SHP77 (cell line): ENCODE results near the gene NUP93.

Experiments
- DNase-seq, 2 experiments: peaks; one replicate each; lab custom pipeline; 2025; lab: John Stamatoyannopoulos, UW

NUP93 gene

DNA sequence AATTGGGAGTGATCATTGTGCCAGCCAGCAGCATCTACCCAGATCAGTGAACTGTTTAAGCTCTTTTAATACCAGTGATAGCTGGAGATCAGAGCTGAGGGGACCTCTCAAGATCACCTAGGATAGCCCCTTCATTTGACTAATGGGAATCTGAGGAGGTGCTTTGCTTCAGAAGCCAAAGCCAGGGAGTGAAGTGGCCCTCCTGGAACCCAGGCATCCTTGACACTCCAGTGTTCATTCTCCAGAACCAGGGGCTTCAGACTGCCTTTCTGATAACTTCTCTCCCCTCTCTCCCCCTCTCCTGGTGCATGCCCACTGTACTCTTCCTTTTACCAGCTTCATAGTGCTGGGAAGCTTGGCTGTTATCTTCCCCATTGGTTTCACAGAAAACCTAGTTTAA lies 87.1 kb downstream of the NUP93 start:
- DNase-seq, result no peak

DNA sequence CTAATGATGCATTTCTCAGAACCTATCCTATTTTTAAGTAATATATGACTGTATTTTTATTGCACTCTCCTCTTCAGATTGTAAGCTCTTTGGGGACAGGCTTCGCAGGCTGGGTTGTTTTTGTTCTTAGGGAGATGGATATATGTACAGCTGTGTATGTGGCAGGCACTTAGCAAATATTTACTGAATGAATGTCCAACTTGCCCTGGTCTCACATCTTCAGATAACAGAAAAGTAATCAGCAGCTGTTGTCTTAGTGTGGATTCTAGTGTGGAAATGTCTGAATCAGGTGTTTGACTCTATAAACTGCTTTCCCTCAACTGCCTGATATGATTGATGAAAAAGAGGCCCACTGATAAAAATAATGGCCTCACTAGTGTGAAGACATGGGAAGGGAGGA lies 88.0 kb downstream of the NUP93 start:
- DNase-seq, result no peak

DNA sequence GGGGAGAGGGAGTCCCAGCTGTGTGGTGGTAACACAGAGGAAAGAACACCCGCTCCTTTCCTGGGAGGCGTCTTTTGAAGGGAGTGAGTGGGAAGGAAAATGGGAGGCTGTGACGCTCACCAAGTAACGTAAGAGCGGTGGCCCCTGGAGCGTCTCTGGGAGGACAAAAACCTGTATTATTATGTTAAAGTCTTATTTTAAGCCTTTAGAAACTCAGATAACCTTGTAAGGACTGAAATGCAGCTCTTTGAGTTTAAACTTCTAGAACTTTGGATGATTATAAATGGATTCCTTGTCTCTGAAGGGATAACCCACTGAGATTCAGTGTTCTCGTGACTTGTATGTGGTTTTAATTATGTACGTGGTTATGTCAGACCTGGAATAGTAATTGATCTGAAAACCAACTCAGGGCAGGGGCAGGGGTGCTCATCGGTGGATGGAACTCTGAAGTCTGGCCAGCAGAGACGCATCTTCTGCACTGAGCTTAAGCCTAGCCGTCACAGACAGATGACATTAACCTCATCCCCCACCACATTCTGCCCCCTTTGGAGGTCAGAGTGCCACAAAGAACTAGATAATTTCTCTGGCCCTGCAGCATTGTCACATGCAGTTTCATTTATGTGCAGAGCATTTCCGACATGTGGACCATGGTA lies 93.3 kb downstream of the NUP93 start:
- DNase-seq, result no peak

DNA sequence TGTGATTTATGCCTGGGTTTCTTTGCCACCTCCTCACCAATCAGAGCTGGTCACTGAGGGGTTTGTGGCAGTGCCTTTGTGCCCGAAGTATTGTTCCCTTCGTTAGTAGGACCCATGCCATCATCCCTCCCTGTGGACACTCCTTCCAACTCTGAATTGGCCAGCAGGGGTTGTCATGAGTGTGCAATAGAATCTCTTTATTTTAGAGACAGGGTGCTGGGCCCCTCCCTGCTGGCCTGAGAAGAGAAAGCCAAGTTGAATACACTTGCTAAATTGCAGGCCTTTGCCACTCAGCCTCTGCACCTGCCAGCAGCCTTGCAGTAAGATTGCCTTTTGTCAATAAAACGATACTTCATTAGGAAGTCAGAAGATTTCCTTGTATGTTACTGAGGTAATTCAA lies 94.4 kb downstream of the NUP93 start:
- no peak for DNase-seq

DNA sequence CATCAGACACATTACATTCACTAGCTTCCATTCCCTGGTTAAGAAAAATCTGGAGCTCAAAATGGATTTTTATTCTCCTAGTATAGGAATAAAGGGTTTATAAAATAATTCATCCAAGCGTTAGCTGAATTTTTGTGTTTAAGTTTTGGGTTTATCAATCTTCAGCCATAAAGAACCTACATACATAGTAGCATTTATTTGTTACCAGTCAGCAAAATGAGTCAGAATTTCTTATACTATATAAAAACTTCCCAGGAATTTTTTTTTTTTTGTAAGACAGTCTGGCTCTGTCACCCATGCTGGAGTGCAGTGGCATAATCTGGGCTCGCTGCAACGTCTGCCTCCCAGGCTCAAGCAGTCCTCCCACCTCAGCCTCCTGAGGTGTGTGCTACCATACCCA lies 94.9 kb downstream of the NUP93 start:
- DNase-seq, result no peak

DNA sequence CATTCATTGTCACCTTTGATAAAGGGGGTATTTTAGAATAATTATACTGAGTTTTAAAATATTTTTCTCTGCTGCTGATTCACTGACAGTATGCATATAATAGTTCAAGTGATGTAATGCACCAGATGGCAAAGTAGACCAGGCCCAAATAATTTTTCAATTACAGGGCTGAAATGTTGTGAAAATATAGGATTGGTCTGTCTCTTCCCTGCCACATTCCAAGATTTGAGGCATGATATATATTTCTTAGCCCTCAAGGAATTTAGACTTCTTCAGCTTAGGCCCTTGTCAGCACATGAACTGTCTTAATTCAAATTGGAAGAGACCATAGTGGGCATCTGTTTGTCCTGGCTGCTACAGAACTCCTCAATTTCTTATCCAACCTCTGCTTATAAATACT lies 95.9 kb downstream of the NUP93 start:
- DNase-seq, result no peak

DNA sequence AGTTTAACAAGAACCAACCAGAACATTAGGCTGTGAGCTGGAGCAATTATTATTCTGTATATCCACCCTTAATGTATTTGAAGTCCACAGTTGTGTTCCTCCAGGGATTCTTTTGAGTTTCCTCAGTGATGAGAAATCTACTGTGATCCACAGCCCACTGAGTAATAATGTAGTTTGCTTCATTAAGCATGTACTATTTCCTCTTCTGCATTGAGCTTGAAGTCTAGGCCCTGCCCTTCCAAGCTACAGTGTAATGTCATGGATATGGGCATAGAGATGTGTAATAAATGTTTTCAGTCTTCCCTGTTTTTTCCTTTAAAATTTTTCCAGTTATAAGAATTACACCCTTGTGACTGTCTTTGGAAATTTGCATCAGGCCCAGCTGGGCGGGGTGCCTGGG lies 98.7 kb downstream of the NUP93 start:
- DNase-seq, result no peak

DNA sequence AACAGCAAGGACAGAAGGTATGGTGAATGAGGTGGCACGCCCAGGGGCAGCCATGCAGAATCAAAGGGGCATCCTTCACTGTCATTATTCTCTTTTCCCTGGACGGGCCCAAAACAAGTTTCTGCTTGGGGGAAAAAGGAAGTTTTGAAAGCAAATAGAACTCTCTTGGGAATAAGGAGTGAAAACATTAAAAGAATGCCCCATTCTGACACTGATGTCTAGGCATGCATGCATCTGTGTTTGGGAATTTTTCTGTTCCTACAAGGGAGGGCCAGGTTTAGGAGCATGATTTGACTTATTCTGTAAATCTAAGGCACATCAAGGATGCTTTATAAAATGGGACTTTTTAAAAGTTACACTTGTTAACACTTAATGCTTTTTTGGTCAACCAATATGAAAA lies 100.7 kb downstream of the NUP93 start:
- DNase-seq, result no peak

DNA sequence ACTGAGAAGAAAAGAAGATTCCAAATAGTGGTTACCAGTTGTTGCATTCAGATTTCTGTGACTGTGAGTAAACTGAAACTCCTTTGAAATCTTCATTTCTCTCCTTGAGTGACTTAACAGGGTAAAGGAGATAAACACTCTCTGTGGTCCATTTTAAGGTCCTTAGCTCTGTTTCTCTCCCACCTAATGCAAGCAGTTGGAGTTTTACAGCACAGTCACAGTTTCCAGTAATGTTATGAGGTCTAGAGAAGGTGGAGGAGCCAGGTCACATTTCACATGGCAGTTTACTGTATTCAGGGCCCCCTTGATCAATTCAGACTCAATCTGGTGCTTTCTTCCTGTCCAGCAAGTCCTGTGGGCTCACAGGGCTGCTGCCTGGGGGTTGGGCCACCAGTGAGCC lies 102.8 kb downstream of the NUP93 start:
- DNase-seq, result no peak

DNA sequence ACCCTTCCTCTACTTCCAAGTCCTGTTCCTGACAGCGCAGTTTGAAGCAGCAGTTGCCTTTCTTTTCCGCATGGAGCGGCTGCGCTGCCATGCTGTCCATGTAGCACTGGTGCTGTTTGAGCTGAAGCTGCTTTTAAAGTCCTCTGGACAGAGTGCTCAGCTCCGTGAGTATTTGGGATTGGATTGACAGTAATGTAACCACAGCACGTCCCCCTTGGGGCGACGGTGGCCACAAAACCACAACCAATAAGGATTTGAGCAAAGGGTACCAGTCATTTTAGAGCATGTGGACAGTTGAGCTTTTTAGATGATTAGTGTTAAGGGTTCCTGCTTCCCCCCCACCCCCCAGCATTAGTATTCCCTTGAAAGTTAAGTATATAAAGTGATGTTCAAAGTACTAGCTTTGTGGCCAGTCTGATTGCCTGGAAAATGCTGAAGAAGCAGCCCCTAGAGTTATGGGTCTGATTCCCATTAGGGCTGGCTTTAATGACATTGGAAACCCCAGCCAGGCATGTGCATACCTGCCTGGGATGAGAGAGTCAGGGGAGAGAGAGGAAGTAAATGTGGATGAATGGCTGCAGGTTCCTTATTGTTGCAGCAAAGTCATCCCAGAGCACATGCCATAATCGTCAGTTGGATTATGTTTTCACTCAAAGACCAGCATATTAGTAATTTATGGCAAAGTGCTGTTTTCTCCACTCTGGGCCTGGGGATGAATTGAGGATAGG lies 103.5 kb downstream of the NUP93 start:
- no peak for DNase-seq

DNA sequence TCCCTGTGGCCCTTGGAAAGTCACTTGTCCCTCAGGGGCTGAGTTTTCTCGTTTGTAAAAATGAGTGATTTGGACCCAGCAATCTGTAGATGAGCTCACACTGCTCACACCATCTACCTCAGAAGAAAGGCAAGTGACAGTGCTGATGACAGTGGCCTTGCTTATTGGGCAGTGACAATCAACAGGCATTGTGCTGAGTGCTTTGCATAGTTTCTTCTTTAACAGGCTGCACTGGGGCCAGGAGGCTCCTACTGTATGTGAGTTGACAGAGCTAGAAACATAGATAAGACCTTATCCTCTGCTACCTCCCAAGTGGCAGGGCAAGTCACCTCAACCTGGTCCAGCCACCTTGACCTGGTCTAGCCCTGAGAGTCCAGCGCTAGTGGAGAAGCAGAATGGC lies 105.4 kb downstream of the NUP93 start:
- no peak for DNase-seq

DNA sequence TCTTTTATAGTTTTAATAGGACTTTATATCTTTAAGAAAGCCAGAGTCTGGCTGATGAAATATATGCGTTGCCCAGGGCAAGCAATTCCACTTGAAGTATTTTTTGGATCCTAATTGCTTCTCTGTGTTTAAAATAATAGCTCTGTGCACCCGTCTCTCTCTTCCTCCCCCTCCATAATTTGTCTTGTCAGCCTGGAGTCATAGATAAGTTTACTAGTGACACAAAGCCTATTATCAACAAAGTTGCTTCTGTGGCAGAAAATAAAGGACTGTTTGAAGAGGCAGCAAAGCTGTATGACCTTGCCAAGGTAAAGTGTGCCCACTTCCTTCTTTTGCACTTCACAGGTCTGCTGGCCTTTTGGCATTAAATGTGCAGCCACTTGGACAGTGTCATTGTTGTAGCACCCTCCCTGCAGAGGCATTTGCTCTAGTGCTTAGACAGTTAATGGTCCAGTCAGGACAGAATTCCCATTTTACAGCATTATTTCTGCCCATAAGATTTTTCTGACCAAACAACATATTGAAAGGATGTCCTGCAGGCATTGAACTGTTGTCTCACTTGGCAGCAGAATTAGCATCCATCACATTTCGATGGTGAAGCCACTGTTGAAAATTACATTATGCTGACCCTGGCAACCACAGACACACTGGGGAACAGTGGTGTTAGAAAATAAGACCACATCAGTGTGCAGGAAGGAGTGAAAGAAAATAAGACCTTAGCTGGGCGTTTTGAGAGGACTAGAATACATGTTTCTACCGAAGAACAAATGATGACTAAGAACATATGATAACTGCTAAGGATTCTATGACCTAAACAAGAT lies 106.7 kb downstream of the NUP93 start:
- no peak for DNase-seq

DNA sequence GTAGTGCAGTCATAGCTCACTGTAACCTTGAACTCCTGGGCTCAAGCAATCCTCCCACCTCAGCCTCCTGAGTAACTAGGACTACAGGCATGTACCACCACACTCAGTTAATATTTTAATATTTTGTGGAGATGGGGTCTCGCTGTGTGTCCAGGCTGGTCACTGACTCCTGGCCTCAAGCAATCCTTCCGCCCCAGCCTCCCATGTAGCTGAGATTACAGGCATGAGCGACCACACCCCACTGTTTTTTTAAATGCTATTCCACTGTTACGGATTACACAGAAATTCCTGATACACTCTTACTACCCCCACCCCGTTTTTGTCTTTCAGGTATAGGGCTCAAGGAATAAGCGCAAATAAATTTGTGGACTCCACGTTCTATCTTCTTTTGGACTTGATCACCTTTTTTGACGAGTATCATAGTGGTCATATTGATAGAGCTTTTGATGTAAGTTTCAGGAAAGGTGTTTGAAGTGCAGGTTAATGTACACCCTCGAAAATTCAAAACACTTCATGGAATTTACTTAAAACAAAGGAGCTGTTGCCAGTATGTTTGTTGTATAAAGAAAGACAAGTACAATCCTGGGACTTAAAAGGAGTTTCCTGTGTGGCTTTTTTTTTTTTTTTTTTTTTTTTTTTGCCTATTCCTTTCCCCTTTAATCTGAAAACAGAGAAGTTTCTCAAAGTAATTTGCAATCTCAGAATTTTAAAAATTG lies 108.9 kb downstream of the NUP93 start:
- no peak for DNase-seq

DNA sequence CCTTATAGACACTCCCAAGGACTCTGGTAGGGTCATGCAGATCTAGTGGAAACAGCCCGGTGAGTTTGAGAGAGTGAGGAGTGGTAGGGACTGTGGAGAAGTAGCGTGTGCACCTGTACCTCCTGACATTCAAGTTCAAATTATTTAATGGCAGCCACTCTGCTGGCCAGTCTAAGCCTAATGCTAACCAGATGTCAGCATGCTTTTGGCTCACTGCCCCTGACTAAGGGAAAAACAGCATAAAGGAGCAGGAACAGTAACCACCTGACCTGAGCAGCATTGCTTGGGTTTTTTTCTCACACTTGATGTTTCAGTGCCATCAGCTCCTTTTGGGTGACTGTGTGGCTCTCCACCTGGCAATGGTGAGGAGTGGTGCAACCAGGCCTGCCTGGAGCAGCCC lies 111.3 kb downstream of the NUP93 start:
- DNase-seq, result no peak

DNA sequence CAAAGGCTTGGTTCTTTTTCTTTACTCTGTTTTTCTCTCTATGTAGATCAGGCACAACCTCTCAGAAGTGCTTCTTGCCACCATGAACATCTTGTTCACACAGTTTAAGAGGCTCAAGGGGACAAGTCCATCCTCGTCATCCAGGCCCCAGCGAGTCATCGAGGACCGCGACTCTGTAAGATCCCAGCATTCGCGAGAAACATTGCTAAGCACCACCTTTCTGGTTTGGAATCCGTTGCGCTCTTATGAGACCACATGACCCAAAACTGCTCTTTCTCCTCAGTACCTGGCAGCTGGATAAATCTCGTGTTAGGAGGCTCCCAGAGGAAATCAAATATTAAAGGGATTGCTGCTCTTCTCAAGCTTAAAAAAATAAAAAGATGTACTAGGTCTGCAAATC lies 111.7 kb downstream of the NUP93 start:
- DNase-seq, result no peak

DNA sequence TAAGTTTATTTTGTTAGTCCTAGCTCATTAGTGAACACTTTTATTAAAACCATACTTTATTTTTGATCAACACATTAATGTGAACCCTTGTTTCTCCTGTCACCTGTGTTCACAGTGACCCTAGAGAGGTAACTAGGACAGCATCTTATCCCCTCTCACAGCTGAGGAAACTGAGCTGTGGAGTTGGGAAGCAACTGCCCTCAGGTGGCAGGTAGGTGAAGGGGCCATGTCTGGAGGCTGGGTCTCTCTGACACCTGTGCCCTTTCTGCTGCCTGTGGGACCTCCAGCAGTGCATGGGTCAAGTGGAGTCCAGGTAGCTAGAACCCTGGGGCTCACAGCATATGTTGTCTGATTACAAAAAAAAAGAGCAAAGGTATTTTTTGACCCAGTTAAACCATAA lies 112.2 kb downstream of the NUP93 start:
- DNase-seq, result no peak

DNA sequence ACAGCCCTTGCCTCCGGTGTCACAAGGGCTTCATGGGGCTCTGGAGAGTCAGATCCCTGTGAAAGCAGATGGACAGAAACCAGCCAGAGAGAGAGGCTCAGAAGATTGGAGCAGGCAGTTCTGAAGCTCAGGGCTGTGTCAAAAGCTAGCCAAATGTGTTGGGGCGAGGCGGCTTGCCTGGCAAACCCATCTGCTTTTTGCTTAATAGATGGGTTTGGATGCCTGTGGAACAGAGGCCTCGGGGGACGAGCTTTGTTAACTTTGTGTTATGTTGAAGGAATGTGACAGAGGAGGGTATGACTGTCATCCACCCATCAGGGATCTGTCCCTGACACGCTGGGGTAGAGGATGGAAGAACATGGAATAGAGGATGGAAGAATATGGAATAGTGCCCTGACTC lies 114.1 kb downstream of the NUP93 start:
- DNase-seq, result no peak

DNA sequence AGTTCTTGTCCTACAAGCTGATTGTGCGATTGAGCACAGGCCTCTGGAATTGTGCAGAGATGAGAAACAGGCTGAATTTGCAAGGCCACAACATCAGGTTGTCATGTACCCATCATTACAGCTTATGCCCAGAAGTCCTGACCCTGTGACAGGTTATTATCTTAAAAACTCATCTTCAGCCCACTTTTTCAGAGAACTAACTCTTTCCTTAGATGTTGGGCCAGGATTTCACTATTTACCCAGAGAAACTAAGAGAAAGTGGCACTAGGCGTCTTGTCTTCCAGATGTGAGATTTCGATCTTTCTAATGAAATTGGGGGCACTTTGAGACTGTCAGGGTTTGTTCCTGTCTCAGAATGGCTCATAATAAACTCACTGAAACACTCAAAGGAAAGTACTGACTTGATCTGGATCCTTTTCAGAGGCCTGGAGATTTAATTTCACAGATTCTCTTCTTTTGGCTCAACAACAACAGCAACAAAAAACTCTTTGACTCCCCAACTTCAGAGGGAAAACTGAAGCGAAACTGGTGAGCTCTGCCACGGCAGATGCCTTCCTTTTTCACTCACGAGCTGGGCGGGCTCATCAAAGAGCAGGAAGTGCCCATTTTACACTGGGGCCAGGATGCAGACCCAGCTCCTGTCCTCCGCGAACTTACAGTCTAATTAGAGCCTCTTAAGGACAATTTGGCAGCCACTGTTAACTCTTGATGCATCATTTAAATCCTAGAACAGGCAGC lies 117.4 kb downstream of the NUP93 start:
- no peak for DNase-seq

DNA sequence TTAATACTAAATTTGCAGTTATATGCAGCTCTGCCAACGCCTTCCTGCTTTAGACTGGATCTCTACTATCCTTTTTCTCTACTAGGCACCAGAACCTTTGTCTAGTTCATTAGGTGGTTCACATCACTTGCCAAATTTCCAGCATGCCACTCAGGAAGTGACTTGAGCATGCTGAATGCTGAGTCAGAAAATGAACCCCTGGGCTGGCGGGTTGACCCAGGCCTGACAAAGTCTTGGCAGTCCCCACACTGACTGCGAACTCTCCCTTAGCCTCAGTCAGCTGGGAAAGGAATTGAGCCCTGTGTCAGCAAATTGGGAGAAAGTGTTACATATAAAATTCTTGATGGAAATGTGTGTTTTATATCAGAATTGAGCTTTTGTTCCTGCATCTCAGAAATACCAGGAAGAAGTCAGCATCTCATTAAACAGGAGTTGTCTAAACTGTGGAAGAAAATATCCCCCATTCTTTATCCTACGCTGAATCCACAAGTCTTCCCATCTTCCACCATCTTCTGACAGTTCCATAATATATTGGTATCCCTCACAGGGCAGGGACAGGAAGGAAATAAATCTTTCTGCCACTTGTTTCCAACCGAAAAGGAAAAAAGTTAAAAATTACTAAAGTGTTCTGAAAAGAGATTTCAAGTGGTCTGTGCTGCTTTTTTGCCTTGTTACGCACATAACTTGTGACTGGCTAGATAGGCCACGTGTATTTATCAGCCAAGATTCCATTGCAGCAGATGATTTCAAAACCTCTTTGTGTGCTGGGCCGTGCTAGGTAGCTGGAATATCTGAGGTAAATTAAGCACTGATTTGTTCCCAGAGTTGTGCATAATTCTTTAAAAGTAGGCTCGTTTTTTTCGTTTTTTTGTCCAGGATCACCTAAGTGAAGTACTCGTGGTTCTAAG lies 118.4 kb downstream of the NUP93 start:
- no peak for DNase-seq

DNA sequence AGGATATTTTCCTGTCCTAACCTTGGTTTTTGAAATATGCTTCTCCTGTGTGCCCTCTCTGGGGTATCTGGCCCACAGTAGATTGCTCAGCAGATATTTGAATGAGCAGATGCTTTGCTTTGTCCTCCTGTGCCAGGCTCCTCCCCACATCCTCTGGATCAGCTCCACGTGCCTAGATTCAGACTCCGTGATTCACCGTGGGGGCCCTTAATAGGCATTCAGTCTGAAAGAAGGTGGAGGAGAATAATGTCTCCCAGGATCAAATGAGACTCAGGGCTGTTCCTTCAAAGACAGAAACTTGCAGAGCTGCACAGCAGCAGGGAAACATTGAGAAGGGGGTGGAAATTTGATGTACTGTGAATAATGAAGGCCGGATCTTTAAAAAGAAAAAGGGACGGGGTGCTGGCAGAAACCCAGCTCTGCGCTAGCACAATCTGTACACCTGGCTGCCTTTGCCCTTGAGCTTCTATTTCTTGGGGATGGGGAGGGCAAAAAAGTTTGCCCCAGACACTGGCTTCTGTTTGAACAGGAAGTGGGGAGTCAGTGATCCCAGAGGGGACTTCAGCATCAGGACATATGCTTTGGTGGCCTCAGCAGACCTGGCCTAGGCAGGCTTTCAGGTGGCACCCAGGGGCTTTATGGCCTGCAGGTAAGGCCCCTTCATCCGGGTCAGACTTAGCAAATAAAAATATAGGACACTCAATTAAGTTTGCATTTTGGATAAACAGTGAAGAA lies 119.2 kb downstream of the NUP93 start:
- DNase-seq, result no peak
